Left ventricle myocardium superior (tissue), 1 donor: ENCODE measurements around the gene EXOC4. TPM values are rescaled to one million over a fixed set of nuclear protein-coding genes. Genes with fewer than 3 reads are reported as not detected.

ENCODE experiments used
- ATAC-seq: fragments of 200-7000 bp; cut with Tn5 transposase; one replicate; pipeline ENCODE4 v1.9.1; 2020; ENCODE audit warnings: mild to moderate bottlenecking, moderate library complexity
- DNase-seq: peaks from one replicate; pipeline ENCODE4 v3.0.0-alpha.2; 2020
- intact Hi-C: fragments of 100-400 bp; cut with micrococcal nuclease; formaldehyde crosslinking; loops from one replicate; pipeline ENCODE4 v1.11.0; 2022
- total RNA-seq: library from RNA; stranded (reverse); fragmentation: NEBNext Ultra II Directional; extraction: Animal tissue kit (Norgen Biotek cat#: 25700); gene quantifications from one replicate; pipeline ENCODE4 v1.2.1, GENCODE V29; 2021
- donor health status: DM: no; HTN: yes; CAD: no; lungs with severe emphysema.

EXOC4 gene
- total RNA-seq, 1 donor from 2014 or later = 38.4 TPM

GRCh38 chr7:133742709-133743538 lies 490.0 kb downstream of the EXOC4 start:
- DNase-seq (no peak), ATAC-seq (no peak)
- intact Hi-C loops = no loop called here

- no peak for DNase-seq
- no peak for ATAC-seq
- intact Hi-C loops = no loop called here
Measured at GRCh38 chr7:133744451-133744850, 491.6 kb downstream of the EXOC4 start.

- ATAC-seq (no peak), DNase-seq (no peak)
- intact Hi-C loops = no loop called here
Measured at GRCh38 chr7:133746305-133746704, 493.4 kb downstream of the EXOC4 start.

GRCh38 chr7:133746847-133747246 lies 494.0 kb downstream of the EXOC4 start:
- intact Hi-C loops = no loop called here
- ATAC-seq (no peak), DNase-seq (no peak)

GRCh38 chr7:133748443-133749407 lies 495.8 kb downstream of the EXOC4 start:
- intact Hi-C loops = no loop called here
- ATAC-seq = no peak
- no peak for DNase-seq

- DNase-seq (no peak), ATAC-seq (no peak)
- intact Hi-C loops = no loop called here
Measured at GRCh38 chr7:133750287-133750686, 497.4 kb downstream of the EXOC4 start.

GRCh38 chr7:133751079-133751478 lies 498.2 kb downstream of the EXOC4 start:
- ATAC-seq (no peak), DNase-seq (no peak)
- intact Hi-C loops = no loop called here

- ATAC-seq = no peak
Measured at GRCh38 chr7:133753513-133753912, 500.6 kb downstream of the EXOC4 start.

GRCh38 chr7:133754708-133755107 lies 501.8 kb downstream of the EXOC4 start:
- no peak for ATAC-seq
- intact Hi-C loops = no loop called here
- DNase-seq = no peak

More at GRCh38 chr7:133753513-133753912, 500.6 kb downstream of the EXOC4 start:
- intact Hi-C loops = no loop called here
- DNase-seq = no peak

GRCh38 chr7:133755901-133756300 lies 503.0 kb downstream of the EXOC4 start:
- DNase-seq = no peak
- ATAC-seq = no peak
- intact Hi-C loops = no loop called here

- intact Hi-C loops = no loop called here
- no peak for DNase-seq
- no peak for ATAC-seq
Measured at GRCh38 chr7:133761443-133761842, 508.6 kb downstream of the EXOC4 start.

- DNase-seq (no peak), ATAC-seq (no peak)
- intact Hi-C loops = no loop called here
Measured at GRCh38 chr7:133763076-133763640, 510.3 kb downstream of the EXOC4 start.

GRCh38 chr7:133769668-133770067 lies 516.8 kb downstream of the EXOC4 start:
- ATAC-seq = no peak
- intact Hi-C loops = no loop called here

GRCh38 chr7:133770863-133771492 lies 518.1 kb downstream of the EXOC4 start:
- intact Hi-C loops = no loop called here
- ATAC-seq = no peak

More at GRCh38 chr7:133769668-133770067, 516.8 kb downstream of the EXOC4 start:
- DNase-seq = no peak

GRCh38 chr7:133771788-133772419 lies 519.0 kb downstream of the EXOC4 start:
- no peak for ATAC-seq
- DNase-seq = no peak
- intact Hi-C loops = no loop called here

More at GRCh38 chr7:133770863-133771492, 518.1 kb downstream of the EXOC4 start:
- DNase-seq = no peak

- intact Hi-C loops = no loop called here
- ATAC-seq = no peak
- DNase-seq = no peak
Measured at GRCh38 chr7:133773601-133774000, 520.7 kb downstream of the EXOC4 start.

- DNase-seq (no peak), ATAC-seq (no peak)
- intact Hi-C loops = no loop called here
Measured at GRCh38 chr7:133775201-133775600, 522.3 kb downstream of the EXOC4 start.

- intact Hi-C loops = no loop called here
- DNase-seq (no peak), ATAC-seq (no peak)
Measured at GRCh38 chr7:133776266-133776665, 523.4 kb downstream of the EXOC4 start.

GRCh38 chr7:133777701-133778100 lies 524.8 kb downstream of the EXOC4 start:
- ATAC-seq (no peak), DNase-seq (no peak)
- intact Hi-C loops = no loop called here
